ENCODE results near the gene HCK.

DNA sequence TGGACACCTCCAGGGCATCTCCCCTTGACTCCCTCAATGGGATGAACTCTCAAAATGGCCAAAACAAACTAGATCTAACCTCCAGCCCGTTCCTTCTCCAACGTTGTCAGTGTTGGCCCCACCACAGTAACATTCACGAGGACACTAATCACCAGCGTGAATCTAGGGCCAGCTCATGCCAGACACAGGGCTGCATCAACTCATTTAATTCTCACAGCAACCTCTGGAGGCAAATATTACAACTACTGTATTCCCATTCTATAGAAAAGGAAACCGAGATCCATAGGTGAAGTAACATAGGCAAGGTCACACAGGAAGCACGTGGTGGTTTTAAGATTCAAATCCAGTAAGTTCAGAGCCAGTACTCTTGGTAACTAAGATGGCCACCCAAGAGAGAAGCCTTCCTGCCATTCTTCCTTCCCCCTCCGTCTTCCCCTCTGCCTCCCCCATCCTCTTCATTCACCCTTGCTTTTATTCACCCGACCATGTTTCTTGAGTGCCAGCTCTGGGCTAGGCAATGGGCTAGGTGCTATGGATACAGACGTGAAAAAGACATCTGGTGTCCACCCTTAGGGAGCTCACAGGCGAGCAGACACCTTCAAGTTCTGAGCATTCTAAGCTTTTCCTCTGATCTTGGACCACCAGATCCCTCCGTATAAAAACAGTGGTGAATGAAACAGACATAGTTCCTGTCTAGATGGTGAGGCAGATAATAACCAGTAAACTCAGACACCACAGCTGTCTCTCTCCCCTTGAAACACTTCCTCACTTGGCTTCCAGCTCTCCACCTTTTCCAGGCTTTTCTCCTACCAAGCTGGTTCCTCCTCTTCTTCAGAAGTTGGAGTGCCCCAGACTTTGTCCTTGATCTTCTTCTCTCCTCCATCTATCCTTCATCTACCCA lies 32.2 kb upstream of the HCK start:
- TF ChIP-seq EZH2 (optimal IDR thresholded peaks at IDR 0.05; ENCODE audit: low read depth, low read length) (no peak), EZH2phosphoT487 (IDR thresholded peaks at IDR 0.05; ENCODE audit: low read length) (no peak)
- TF ChIP-seq, protein P1, sequence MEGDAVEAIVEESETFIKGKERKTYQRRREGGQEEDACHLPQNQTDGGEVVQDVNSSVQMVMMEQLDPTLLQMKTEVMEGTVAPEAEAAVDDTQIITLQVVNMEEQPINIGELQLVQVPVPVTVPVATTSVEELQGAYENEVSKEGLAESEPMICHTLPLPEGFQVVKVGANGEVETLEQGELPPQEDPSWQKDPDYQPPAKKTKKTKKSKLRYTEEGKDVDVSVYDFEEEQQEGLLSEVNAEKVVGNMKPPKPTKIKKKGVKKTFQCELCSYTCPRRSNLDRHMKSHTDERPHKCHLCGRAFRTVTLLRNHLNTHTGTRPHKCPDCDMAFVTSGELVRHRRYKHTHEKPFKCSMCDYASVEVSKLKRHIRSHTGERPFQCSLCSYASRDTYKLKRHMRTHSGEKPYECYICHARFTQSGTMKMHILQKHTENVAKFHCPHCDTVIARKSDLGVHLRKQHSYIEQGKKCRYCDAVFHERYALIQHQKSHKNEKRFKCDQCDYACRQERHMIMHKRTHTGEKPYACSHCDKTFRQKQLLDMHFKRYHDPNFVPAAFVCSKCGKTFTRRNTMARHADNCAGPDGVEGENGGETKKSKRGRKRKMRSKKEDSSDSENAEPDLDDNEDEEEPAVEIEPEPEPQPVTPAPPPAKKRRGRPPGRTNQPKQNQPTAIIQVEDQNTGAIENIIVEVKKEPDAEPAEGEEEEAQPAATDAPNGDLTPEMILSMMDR (IDR thresholded peaks at IDR 0.05; ENCODE audit: low read length), result no peak
